ENCODE results near the gene KCTD16.

DNA sequence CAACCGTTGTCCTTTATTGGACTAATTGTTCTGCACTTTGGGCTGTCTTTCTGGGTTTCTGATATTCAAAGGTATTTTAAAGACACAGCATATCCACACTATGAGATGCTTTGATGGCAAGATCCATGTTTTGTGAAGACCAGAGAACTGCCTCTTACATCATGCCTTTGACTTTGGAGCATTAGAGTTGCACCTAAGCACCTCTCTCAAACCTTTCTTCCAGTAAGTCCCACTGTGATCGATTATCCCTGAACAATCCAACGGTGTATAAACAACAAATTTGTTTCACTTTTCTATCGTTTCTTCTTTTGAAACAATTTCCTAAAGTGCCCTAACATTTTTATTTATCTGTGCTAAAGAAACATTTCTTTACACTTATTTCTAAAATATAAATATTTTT, 144.4 kb downstream of the KCTD16 start:
- TF ChIP-seq, protein P1, sequence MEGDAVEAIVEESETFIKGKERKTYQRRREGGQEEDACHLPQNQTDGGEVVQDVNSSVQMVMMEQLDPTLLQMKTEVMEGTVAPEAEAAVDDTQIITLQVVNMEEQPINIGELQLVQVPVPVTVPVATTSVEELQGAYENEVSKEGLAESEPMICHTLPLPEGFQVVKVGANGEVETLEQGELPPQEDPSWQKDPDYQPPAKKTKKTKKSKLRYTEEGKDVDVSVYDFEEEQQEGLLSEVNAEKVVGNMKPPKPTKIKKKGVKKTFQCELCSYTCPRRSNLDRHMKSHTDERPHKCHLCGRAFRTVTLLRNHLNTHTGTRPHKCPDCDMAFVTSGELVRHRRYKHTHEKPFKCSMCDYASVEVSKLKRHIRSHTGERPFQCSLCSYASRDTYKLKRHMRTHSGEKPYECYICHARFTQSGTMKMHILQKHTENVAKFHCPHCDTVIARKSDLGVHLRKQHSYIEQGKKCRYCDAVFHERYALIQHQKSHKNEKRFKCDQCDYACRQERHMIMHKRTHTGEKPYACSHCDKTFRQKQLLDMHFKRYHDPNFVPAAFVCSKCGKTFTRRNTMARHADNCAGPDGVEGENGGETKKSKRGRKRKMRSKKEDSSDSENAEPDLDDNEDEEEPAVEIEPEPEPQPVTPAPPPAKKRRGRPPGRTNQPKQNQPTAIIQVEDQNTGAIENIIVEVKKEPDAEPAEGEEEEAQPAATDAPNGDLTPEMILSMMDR (IDR thresholded peaks at IDR 0.05) = no peak
- TF ChIP-seq POLR2A (IDR thresholded peaks at IDR 0.05) = no peak

Data from uterus (tissue), 2 donors.